Measurements from ENCODE around the gene FRAS1.
A peak's percentile ranks its signal among the peaks of the same experiment; 100 is the strongest.
"Not testable (repeated sequence)": the region's sequence is repeated elsewhere in the genome, so short reads cannot be mapped to it uniquely, and the experiment has no call there.

Gene FRAS1

DNA sequence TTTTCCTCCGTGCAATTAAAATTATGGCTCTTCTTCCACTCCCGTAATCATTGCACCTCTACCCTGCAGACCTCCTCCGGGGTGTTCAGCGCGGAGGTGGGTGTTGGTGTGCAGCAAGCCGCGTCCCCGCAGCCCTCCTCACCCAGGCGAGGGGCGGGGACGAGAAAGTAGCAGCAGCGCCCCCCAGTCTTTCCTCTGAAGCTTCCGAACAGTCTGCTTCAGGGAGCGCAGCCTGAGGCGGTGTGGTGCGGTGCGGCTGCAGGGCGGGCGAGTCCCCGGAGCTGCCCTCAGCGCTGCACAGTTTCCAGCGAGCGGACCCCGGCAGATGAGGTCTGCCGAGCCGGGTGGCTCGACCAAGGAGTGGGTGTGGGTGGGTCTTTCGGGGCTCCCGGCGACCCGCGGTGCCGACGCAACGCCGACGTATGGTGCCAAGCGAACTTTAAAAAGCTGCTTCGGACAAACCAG, at the start of gene FRAS1:
FRAS1 (plus strand) TSS at position 189 of the 465 bp plus-strand sequence. CDS start 687 bp downstream, outside the sequence.
- no peak for DNase-seq

GRCh38 chr4:78011003-78011402, 46.1 kb upstream of the FRAS1 start:
- DNase-seq: not testable (repeated sequence)

DNA sequence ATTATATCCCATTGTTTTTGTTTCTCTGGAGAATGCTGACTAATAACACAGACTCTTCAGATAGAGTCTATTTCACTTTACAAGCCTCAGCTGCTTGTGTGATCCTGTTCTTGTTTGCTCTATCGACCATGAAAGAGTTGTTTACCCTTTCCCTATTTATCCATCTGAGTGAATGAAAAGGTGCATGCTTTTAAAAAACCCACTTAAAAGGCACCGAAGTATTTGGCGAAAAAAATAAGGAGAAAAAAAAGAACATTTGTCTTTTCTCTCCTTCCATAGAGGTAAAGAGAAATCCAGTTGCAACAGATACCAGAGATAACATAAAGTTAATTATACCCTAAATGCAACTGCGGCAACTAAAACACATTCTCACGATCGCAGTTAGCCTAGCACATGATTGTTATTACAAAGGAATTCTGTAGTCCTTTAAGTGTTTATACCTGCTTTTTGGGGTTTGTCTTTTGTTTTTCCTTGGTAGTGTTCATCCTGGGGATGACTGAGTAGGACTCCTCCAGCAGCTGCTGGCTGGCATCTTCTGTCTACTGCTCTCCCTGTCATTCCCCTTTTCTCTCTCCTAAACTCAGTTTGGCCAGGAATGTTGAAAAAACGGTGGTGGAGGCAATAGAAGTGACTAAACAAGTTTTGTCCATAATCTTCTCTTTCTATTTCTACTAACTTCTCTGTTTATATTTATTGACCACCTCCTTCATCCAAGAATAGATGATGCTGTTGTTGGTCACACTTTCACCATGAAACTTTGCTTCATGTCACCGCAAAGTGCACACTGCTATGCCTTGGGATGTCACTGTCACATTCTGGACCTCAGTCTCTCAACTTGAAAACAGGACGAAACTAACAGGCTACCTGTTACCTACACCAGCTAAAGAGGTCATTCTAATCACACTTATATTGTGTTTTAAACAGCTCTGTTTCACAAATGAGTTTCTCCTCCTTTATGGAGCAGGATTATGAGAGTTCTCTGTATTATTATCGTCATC, 41.9 kb upstream of the FRAS1 start:
- DNase-seq: no peak

DNA sequence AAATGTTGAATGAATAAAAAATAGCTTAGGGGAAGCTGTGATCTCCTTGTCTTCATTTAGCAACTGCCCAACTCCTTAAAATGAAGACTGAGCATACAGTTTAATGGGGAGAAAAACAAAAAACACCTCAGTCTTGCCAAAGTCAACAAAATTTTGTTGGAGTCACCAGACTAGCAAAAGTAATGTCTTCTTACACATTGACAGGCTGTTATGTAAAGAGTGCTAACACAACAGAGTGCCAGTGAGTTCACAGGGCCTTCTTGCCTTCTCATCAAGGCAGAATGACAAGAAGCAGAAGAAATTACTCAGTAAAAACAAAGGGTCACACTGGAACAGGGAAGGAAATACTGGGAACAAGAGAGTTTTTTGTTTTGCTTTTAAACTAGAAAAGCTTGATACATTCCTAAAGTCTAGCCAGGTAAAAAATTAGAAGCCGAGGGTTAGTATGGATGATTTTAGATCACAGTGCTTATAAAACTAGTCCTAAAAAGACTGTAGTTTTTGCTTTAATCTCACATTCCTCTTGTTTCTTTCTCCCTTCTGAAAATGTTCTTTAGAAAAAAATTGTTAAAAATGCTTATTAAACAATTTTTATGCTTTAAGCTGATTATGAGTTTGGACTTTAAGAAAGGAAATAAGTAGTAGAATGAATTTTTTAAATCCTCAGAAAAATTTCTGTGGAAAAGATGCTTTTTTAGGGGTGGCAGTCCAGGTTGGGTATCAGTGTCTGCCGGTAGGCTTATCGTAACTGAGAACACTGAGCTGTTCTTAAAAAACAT, 38.7 kb upstream of the FRAS1 start:
- no peak for DNase-seq

DNA sequence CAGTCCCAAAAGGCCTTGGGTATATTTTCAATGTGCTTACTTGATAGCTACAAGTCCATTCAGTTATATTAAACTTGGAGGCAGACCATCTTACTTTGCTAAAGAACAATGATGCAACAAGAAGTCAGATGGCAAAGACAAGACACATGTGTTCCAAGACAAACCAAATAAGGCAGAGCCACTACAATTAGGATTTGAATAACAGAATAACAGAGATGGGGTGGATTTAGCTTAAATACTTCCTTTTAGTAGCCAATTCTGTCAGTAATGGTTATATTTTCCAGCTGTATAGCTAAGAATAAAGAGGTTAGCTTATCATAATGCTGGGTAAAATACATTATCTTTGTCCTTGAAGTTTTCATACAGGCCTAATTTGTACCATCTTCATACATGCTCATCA, 37.7 kb upstream of the FRAS1 start:
- no peak for DNase-seq

GRCh38 chr4:78020677-78021076, 36.4 kb upstream of the FRAS1 start:
- no peak for DNase-seq

GRCh38 chr4:78022517-78022916, 34.6 kb upstream of the FRAS1 start:
- no peak for DNase-seq

- DNase-seq: no peak
Observed at GRCh38 chr4:78024085-78024484, 33.0 kb upstream of the FRAS1 start.

DNA sequence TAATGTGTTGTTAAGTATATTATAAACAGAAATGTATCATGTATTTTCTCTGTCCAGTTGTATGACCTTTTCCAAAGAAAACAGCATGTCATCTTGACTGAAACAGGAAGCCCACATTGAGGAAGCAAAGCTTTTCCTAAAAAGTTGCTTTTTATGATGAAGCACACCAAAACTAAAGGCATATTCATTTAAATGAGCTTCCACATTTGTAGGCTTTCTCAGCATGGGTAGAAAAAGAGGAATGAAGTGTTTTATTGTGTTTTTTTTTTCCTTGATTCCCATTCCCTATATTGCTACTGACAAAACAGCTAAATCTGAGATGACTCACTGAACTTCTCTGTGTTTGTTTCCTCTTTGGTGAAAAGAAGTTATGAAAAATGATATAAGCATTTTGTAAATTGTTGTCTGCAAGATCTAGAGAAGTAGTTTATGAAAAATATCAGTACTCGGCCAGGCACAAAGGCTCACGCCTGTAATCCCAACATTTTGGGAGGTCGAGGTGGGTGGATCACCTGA, 32.5 kb upstream of the FRAS1 start:
- DNase-seq: no peak

- DNase-seq: no peak
Observed at GRCh38 chr4:78031417-78031950, 25.6 kb upstream of the FRAS1 start.

GRCh38 chr4:78032446-78032845, 24.7 kb upstream of the FRAS1 start:
- no peak for DNase-seq

DNA sequence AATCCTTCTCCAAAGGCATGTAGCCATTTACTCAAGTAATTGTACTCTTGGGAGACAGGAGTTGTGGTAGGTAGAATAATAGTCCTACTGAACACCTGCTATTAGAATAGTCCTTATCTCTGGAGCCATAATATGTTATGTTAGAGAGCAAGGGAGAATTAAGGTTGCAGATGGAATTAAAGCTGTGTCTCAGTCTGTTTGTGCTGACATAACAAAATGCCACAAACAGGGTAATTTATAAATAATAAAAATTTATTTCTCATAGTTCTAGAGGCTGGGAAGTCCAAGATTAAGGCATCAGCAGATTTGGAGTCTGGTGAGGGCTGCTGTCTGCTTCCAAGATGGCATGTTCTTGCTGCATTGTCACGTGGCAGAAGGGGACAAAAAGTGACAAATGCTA, 24.2 kb upstream of the FRAS1 start:
- DNase-seq: no peak

GRCh38 chr4:78033861-78034260, 23.3 kb upstream of the FRAS1 start:
- no peak for DNase-seq

DNA sequence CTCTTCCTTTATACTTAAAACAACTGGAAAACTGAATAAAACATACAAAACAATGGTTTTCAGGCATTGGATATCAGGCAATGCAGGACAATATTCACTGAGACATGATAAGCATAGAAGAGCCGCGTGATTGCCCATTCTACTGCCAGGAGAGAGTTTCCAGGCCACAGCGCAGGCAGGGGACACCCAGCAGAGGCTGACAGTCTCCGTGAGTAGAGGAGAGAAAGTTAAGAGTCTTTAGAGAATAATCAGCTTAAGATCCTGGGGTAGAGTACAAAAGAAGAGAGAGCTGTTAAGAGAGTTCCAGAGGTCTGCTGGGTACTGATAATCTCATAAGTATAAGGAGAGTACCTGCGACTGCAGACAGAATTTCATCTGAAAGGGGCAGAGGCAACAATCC, 18.4 kb upstream of the FRAS1 start:
- no peak for DNase-seq

DNA sequence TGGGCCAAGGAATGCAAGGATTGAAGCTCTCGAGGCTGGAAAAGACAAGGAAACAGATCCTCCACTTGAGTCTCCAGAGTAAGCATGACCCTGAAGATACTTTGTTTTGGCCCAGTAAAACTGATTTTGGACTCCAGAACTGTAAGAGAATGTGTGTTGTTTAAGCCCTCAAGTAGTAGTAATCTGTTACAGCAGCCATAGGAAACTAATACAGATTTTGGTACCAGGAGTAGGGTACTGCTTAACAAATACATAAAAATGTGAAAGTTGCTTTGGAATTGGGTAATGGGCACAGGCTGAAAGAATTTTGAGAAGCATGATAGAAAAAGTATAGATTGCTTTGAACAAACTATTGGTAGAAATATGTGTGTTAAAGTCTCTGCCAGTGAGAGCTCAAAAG, 17.4 kb upstream of the FRAS1 start:
- DNase-seq: no peak

GRCh38 chr4:78040431-78040830, 16.7 kb upstream of the FRAS1 start:
- DNase-seq: no peak

- no peak for DNase-seq
Observed at GRCh38 chr4:78047366-78047765, 9.8 kb upstream of the FRAS1 start.

DNA sequence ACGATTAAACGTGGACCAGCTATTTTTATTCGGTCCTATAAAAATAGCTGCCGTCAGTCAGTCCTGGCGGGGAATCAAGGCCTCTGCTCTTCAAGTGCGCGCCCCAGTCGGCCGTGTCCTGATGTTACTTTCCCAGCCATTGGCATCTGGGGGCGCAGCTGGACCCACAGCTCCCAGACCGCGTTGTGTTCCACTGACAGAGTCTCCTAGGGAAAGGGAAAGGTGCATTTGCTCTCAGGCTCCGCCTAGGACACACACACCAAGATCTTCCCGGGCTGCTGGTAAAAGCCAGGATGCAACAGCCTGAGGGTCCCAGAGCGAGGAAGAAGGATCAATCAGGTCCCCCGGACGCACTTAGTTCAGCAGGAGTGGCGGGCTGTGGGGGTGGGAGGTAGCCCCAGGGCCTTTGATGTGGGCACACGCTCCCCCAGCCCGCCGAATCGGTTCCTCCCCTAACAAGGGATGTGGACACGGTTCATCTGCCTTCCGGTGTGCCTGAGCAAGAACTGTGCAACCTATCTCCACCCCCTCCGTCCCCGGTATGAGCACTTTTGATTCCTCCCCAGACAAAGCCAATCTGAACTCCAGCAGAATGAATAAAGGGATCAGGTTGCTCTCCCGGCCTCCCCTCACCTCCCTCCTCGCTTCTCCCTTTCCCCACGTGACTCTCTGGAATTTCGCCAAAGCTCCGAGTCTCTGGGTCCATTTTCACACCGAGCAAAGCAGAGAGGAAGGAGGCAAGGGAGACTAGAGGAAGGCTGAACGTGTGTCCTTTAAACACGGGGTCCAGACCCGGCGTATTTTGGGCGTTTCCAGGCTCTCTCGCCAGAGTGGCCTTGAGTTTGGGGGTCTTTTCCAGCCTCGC, 626 bp upstream of the FRAS1 start:
- DNase-seq: peak; percentile 14

DNA sequence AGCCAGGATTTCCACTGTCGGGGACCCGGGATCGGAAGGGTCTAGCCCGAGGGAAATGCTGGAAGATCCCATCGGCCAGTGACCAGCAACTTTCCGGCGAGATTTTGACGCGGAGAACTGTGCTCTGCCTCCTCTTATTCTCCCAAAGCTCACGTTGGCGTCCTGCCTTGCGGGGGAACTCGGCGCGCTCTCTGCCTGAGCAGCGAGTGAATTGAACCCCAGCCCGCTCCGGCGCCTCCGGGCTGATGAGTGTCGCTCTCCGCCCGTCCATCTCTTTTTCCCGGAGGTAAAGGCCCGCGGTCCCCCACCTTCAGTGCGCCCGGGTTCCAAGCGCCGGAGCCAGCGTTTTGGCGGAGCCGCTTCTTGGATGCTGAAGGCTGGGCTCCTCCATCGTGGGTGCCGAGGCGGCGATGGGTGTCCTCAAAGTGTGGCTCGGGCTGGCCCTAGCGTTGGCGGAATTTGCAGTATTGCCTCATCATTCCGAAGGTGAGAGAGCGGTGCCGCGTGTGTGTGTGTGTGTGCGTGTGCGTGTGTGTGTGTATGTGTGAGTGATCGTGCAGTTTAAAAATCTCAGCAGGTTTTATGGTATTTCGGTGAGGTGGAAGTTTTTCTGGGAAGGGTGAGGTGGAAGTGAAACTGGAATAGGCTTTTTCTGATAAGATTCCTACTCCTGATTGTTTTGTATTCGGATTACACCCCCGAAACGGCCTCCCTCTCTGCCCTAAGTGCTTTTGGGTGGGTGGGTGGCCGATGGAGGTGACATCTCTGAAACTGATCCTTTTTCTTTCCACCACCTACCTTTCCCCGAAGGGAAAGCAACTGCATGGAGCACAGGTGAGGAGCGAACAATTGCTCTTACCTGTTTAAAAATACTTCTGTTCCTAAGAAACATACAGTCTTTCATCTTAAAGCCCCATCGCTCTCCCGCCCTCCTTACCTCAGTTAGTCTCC, 752 bp downstream of the FRAS1 start:
- peak; percentile 16 for DNase-seq

DNA sequence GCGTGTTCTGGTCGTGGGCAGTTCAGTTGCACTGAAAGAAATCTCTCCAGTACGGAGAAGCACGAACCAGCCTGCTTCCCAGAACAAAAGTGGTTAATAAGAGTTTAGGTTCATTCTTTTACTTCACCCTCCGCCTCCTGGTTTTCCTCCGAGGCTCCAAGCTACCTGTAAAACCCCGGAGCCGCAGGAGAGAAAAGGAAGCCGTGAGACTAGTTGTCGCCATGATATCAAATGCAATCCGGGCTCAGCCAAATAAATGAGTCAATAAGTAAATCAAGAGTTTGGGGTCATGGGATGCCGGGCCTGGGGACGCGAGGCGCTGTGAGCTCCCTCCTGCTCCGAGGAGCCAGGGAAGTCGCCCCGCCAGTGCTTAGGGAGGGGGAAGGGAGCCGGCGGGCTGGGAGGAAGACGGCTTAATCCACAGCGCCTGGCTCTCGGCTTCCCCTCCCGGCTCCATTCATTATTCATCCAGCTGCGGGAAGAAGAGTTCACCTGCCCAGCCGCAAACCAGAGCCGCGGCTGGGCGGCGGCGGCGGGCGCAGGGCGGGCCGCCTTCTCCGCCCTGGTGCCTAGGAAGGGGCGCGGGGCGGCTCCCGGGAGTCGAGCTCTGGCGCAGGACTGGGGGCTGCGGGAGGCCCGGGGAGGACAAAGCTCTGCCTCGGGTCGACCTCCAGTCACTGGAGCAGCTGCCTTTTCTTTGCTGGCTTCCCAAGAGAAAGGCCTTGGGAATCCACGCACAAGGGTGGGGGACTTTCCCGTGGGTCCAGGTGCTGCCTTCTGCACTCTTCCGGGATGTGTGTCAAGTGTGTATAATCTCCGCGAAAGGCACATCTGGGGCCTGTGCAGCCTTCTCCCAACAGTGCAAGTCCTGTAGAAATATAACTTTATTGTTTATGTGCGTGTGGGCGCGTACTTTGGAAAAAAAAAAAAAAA, 1.7 kb downstream of the FRAS1 start:
- no peak for DNase-seq
